Frontal cortex (tissue), 4 donors: ENCODE data around the gene WDFY4. TPM values are rescaled to one million over a fixed set of nuclear protein-coding genes. Genes with fewer than 3 reads are reported as not detected.

Source experiments
- DNase-seq, 2 donors: peaks; one replicate each; pipeline ENCODE4 v3.0.0; 2012; ENCODE audit warnings: low spot score in 2 of 2
- FAIRE-seq: peaks from 2 replicates; lab custom pipeline; 2012; peaks lifted over from hg19 to GRCh38; lab: Jason Lieb, UNC
- total RNA-seq: library from RNA; depleted of rRNA; stranded (reverse); fragments of >200 nt; gene quantifications from one replicate; pipeline ENCODE4 v1.2.3, GENCODE V29; 2014
- donor health status: control.
- donor health status: control.
- donor health status: control.

The WDFY4 gene
- total RNA-seq, 1 donor from 2014 or later = 0.41 TPM

DNA sequence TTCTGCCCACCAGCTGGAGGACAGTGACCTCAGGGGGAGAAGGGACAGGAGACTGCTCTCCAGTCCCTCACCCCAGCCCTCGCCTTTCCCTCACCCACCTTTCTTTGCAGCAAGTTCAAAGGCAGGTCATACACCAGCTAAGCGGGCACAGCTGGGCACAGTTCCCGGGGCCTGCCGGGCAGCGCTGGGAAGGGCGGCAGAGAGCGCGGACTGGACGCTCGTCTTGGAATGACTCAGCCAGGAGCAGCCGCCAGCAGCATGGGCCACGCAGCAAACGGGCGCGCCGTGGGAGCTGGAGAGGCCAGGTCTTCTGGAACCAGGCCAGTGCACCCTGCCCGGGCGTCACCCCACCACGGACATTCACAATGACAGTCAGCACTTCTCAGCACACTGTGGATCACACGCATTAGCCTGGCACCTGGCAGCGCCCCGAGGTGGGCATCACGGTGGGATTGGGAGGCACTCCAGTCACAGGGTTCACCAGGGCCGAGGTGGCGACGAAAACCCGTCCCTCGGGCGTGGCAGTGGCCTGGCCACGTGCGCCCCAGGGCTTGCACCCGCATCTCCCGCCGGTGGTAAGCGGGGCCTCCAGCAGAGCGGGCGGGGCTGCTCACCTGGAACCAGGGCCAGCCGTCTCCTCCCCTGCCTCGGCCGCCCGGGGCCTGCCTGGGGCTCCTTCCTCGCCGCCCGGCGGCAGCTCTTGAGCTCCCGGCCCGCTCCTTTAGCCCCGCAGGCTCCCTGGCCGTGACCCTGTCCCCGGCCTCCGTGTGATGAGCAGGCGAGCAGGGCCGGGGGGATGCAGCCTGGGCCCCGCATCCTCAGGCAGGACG is 29.0 kb upstream of the WDFY4 start:
- peak; percentile 54 to 64 for DNase-seq
- FAIRE-seq = no peak

DNA sequence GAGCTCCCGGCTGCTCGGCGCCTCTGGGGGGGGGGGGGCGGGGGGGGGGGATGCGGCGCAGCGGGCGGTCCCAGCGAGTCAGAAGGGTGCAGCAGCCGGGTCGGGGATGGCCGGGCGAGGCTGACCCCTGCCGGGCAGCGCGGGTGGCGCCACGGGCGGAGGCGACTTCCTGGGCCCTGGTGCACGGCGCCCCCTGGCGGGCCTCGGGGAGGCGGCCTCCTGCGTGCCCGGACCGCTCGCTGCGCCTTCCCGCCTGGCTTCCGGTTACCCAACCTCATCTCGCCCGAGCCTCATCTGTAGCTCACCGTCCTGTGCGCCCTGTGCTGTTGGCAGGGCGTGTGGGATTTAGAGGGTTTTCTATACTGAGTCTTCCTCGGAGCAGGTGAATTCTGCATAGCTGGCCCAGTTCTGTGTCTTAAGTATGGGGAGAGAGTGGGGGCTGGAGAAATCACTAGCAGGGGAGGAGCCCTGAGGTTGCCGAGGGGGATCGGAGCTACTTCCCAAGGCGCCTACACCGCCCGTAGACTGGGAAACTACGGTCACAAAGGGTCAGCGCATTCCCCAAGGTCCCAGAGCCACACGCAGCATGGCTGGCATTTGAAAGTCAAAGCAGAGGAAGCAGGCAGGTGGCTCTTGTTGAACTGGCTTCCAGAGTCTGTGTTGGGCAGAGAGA is 28.3 kb upstream of the WDFY4 start:
- FAIRE-seq (no peak), DNase-seq (peak; percentile 86 to 90)

DNA sequence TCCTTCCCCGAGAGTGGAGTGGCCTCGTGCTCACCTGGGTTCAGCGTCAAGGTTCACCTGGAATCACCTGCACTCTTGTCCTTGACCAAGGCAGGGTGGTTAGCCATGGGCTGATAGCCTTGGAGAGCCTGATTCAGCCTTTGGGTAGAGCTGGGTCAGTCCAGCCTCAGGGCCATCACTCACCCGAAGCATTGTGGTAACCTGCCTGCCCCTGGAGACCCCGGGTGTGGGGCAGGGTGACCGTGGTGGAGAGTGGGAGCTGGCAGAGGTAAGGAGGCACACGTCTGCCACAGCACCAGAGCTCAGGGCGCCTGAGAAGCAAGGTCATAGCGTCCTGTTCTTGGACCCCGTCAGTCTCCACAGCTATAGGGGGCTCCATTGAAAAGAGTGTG is 27.8 kb upstream of the WDFY4 start:
- DNase-seq (no peak), FAIRE-seq (no peak)

DNA sequence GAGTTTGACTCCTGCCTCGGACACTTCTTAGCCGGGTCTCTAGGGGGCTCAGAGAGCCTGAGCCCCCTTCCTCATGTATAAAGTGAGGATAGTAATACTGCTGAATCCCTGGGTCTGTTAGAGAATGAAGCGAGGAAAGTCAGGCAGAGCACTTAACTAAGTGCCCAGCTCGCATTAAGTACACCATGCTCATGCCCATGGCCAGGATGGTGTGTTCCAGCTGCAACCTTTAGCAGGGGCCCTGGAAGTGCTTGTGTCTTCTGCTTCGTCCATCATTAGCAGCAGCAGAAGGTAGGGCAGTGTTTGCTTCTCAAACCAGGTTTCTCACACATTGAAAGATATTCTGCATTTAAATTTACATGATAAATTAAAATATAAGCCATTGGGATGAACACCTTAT is 27.3 kb upstream of the WDFY4 start:
- FAIRE-seq = no peak
- DNase-seq = no peak

DNA sequence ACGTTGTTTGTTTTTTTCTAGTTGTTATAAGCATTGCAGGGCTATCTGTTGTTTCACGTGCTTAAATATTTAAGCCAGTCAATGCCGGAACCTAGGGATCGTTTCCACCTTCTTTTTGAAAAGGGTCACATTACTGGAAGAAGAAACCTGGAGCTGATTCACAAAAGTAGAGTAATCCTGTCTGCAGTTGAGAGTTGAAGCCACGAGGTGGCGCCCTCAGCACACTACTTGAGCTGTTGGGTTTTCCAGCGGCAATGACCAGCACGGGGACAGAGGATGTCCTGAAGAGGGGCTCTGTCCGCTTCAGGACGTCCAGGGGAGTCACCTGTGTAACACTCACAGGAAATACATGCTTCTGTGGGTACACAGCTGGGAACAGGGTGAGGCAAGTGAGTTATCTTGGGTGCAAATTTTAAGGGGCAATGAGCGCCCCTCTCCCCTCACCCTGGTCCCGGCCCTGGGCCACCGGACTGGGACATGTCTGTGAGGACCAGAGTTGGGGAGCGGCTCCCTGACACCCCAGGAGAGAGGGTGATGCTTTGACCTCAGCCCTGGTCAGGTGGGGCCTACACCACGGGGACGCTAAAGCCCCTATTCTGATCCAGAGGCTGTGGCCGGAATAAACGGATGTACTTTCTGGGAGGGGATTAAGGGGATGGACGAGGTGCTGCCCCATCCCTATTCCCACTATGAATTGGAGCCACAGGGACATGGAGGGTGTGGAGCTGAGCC is 26.3 kb upstream of the WDFY4 start:
- no peak for FAIRE-seq

DNA sequence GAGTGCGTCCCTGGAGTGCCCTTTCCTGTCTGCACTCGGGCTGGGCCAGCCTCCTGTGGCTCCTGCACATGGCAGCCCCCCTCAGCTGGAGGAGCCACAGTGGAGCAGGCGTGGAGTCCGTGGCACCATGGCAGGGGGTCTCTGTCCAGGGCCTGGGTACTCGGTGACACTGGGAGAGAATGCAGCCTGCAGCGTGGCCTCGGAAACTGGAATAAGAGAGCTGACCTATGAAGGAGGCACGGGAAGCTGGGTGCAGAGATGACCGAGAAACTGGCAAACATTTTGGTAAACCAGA is 25.8 kb upstream of the WDFY4 start:
- FAIRE-seq = no peak
- no peak for DNase-seq

More for the DNA sequence above, 26.3 kb upstream of the WDFY4 start:
- DNase-seq = peak; percentile 51 to 72

DNA sequence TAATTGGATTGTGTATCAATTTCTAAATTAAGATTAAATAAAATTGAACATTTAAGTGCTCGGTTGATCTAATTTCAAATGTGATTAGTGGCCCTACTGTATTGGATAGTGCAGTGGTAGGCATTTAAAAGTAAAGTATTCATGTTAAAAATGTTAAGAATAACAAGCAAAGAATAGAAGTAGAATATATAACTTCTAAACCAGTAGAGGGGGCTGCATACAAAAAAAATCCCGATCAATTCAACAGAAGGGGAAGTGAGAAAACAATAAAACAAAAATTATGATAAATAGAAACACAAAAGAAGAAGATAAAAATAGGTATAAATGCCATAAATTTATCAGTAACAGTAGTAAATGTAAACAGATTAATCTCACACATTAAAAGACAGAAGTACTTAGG is 24.9 kb upstream of the WDFY4 start:
- DNase-seq (no peak), FAIRE-seq (no peak)

DNA sequence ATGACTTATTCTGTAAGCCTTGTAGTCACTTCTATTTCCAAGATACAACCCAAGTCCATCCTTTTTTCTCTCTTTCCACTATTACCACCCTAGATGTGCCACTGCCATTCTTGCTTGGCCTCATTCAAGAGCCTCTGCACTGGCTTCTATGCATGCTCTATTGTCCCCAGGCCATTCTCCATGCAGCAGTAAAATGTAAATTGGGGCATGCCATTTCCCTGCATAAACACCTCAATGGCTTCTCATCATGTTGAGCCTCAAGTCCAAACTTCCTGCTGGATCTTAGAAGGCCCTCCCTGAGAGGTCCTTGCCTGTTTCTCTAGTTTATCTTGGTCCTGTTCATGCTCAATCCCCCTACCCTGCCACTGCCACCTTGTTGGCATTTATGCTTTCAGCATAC is 23.2 kb upstream of the WDFY4 start:
- DNase-seq = no peak

DNA sequence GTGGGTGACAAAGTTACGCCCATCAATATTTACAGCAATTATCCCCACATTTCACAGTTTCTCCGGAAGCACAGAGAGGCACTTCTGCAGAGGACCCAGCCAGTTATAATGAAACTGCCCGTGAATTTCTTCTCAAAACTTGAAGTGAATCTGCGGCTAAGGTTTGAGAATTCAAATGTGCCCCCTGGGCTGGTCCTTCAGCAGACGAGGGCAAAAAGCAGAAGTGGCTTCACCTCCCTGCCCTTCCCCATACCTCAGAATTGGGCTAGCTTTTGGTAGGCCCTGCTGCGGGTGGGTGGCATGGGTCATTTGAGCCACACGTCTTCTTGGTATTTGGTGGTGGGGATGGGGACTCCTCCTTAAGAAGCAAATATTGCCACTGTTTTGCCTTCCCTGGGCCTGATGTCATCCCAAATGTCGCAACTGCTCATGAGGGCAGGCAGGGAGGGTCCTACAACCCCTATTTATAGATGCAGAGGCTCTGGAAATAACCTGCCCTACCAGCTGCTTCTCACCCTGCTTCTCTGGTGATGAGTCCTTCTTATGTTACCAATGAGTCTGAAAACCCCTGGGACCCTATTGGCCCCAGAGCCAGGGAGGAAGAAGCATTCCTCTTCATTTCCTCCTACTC is 16.6 kb upstream of the WDFY4 start:
- DNase-seq (no peak), FAIRE-seq (no peak)

More for the DNA sequence above, 23.2 kb upstream of the WDFY4 start:
- FAIRE-seq = no peak

DNA sequence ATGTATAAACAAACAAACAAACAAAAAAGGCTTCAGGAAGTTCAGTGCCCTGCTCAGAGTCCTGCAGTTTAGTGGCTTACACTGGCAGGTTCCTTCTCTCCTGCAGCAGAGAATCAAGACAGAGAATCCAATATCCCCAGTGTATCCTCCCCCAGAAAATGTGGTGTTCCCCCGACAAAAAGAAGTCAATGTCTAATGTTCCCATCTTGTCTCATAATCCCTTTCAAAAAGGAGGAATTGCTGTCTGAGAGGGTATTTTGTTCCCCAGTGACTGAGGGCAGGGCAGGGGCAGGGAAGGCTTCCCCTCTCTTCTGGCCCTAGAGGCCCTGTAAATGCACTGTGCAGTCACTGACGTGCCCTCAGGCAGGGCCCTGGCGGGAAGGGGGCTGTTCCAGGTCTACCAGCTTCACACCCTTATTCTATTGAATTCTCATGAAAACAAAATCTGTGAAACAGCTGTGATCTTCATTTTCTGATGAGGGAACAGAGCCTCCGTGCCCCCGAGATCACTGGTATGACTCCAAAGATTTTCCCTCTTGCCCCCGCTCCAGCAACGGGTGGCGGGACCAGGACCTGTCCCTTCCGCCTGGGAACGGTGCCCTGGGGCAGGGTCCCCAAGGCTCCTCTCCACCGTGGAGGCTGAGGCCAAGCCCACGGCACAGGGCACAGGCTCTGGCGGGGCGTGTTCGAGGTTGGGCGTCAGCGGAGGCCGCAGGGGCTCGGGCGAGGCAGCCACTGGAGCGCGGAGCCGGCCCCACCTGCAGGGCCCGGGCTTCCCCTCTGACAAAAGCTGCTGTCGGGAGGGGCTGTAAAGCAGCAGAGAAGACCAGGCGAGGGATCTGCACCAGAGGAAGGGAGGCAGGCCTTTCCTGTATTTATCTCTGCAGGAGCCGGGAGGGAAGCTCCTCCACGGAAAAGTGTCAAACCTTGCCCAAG is 13.4 kb upstream of the WDFY4 start:
- DNase-seq (no peak), FAIRE-seq (no peak)

DNA sequence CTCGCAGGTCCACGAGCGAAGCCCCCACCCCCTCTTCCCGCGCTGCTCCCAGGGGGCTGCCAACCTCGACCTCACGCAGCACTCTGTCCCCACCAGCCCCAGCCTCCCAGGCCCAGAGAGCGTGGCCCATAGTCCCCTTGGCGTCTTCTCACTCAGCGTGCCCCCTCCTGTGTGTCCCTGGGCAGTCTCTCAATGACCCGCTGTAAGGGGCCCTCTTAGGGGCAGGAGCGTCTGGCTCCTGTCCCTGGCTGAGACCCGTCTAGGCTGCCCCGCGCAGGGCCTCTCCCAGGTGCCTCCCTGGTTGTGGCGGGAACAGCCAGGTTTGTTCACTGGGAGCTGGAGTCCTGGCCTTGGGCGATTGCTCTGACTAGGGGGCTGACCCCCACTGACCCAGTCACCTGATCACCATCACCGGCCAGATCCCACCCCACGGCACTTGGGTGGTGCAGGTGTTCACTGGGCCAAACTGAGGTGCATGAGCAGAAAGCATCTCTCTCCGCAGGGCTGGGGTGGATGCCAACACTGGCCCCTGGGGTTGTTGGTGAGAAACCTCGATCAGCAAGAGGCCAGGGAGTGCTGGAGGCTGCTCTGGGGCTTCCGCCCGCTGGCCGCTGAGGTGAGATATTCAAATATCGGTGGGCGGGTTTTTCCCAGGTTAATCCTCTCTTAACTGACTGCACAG is 12.6 kb upstream of the WDFY4 start:
- no peak for FAIRE-seq
- no peak for DNase-seq

DNA sequence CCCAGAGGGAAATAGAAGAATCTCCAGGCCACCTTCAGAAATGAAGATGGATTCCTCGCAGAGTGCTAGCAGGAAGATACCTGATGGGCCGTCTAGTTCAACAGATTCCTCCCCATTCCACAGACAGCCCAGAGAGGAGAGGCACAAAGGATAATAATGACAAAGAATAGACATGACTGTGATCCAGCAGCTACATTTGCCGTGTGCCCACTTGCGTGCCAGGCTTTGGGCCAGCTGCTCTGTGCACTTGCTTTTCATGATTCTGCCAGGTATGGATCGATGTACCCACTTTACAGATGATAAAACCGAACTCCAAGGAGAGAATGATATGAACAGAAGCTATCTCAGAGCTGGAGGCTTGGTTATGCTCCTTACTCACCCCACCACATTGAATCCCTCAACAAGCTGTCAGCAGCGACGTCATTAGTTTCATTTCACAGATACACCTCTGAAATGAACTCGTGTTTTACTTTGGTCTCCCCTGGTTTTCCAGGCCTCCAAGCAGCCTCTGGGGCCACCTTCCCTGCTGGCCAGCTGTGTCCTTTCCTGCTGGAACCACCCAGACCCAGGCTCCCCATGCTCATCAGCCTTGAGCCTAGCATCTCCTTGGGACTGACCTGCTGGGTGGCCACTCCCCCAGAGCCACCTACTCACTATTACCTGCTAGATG is 11.9 kb upstream of the WDFY4 start:
- DNase-seq = no peak
- FAIRE-seq = no peak

DNA sequence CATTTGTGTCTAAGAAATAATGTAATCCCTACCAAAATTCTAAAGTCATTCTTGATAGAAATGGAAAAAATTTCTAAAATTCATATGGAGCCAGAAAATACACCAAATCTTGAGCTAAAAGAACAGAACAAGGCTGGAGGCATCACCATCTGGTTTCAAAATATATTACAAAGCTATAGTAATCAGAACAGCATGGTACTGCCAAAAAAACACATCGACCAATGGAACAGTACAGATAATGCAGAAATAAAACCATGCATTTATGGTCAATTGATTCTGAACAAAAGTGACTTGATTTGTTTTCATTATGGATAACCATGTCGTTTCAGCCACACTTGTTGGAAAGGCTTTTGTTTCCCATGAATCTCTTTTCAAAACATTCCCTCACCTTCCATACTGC is 7.0 kb upstream of the WDFY4 start:
- no peak for DNase-seq
- FAIRE-seq = no peak

DNA sequence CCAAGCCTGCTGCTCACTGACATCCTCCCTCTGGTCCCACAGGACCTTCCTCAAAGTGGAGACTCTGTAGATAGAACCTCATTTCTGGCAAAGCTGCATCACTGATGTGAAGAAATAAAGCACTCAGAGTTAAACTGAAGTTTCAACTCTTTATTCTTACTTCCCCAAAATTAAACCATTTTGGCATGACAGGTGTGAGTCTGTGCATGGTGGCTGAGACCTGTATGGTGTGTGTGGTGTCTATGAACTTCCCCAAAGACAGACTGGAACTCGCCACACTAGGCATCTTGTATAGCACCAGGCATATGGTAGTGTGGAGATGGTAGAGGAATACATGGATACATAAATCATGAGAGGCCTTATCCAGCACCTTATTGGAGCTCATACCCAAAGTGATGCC is 6.6 kb upstream of the WDFY4 start:
- DNase-seq (no peak), FAIRE-seq (no peak)

DNA sequence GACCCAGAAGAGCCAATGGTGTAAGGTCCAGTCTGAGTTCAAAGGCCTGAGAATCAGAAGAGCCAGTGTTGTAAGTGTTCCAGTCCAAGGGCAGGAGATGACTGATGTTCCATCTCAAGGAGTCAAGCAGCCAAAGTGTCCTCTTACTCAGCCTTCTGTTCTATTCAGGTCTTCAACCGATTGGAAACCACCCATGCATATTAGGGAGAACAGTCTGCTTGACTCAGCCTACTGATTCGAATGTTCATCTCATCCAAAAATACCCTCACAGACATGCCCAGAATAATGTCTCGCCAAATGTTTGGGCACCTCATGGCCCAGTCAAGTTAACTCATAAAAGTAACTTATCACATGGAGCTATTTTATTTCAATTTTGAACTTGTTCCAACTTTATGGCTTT is 2.9 kb upstream of the WDFY4 start:
- FAIRE-seq (no peak), DNase-seq (no peak)

DNA sequence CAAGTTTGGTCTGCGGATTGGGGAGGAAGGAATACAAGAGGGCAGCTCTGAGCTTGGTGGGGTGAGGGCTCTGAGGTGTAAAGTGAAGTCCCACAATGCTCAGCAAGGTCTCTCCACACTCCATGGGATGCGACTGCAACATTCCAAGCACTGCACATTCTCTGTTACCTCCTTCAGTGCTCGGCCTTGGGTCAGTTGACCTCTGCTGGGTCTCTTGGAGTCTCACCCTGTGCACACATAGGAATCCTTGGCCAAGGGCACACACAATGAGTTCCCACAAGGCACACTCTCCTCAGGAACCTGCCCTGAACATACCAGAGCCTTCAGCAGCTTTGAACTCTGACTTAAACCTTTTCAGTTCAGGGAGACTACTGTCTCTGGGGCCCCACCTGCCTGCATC is 2.4 kb upstream of the WDFY4 start:
- DNase-seq (no peak), FAIRE-seq (no peak)

DNA sequence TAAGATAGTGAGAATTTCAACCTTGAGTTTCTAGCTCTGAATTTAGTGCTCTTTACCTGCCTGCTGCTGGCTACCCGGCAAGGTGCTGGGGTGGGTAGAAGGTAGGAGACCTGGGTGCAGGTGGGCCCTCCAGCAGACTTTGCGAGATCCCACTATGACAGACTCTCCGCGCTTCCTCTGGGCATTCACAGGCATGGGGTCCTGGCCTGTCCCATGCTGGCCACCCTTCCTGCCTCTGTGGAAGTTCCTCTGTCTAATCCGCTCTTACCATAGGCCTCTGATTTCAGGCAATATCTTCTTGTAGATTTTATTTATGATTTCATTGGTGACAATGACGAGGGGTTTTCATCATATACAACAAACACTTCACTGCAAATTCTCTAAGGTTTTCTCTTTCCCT is 1.2 kb upstream of the WDFY4 start:
- no peak for DNase-seq
- FAIRE-seq = no peak

DNA sequence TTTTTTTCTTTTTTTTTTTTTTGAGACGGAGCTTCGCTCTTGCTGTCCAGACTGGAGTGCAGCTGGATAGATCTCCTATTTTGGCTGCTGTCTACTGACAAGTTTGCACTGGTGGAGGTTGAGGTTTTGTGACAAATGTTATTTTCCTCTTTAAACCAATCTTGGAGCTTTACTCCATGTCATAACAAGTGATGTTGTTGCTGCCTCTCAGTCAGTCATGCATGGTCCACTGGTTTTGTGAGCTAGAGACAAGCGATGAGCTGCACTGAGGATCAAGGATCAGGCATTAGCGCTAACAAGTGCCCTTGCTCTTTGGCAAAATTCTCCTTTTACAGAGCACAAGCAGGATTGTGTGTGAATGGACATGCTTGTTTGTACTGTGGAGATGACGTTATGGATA is 805 bp upstream of the WDFY4 start:
- FAIRE-seq (no peak), DNase-seq (no peak)

DNA sequence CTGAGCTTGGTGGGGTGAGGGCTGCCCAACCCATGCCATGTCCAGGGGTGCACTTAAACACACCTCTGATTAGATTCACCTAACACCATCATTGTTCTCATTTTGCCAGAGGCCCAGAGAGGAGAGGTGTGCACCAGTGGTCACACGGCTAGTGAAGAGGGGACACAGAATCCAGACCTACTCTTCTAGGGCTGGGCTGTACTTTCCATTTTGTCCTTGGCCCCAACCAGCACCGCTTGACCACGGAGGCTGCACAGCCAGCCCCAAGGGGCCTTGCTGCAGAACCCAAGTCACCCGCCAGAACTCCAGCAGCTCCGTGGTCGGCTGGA is 246 bp upstream of the WDFY4 start:
- no peak for FAIRE-seq
- no peak for DNase-seq
